ENCODE results near the gene SETD2. TPM values are rescaled to one million over a fixed set of nuclear protein-coding genes. Genes with fewer than 3 reads are reported as not detected.

The SETD2 gene
- total and polyA plus RNA-seq, 2 of the 8 experiments (the other 6 are each of a cell fraction or from before 2014, with no cell fraction given) = 15.7 to 46.3 TPM

DNA sequence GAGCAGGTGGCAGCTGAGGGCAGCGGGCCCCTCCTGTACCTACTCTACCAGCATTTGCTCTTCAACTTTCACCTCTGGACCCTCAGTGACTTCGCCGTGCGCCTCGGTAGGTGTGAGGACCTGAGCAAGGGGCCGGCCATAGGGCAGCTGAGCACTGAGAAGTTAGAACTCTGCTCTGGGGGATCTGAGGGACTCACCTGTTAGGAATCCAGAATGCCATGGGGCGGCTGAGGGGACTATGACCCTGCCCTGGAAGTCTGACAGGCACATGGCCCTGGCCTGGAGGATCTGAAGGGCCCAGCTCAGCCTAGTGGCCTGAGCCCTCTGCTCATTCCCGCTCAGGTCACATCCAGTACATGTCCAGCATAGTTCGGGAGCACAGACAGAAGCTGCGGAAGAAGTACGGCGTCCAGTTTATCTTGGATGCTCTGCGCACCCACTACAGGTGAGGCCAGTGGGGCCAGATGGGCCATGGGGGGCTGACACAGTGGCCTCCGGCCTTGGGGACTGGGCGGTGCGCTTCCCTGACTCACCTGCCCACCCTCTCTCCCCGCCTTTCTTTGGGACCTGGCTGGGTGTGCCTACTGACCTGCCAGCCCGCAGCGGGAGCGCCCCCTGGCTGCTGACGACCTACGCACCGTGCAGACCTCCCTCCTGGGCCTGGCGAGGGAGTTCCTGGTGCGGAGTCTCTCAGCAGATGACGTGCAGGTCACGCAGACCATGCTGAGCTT is 165.6 kb downstream of the SETD2 start (continued):
- TF ChIP-seq KDM1A (IDR thresholded peaks at IDR 0.05; ENCODE audit: borderline replicate concordance, low read length) (no peak), NRF1 (IDR thresholded peaks at IDR 0.05; ENCODE audit: low read depth, low read length) (no peak), KDM5A (IDR thresholded peaks at IDR 0.05; ENCODE audit: low read length) (no peak), YY1 (IDR thresholded peaks at IDR 0.05; ENCODE audit: low read depth, low read length) (0 out of 2 replicates have a peak, but pooled peaks have one; percentile 39), POLR2A (IDR thresholded peaks at IDR 0.05; ENCODE audit: control extremely low read depth in 1 of 2, low read depth in 2 of 2, low read length in 2 of 2) (no peak), CHD2 (IDR thresholded peaks at IDR 0.05; ENCODE audit: low read length) (0 out of 2 replicates have a peak, but pooled peaks have one; percentile 16), GABPA (IDR thresholded peaks at IDR 0.05; ENCODE audit: borderline replicate concordance, insufficient read depth, low read length) (peak; percentile 65; the same call in 1 of the 2 replicates), CHD7 (IDR thresholded peaks at IDR 0.05; ENCODE audit: insufficient replicate concordance, low read length) (no peak), SIRT6 (IDR thresholded peaks at IDR 0.05; ENCODE audit: low read length) (no peak), JUN (IDR thresholded peaks at IDR 0.05; ENCODE audit: low read depth, low read length) (no peak)

Data from H1 (cell line).